ENCODE data around the gene YY2.
"Not testable (repeated sequence)": the region's sequence is repeated elsewhere in the genome, so short reads cannot be mapped to it uniquely, and the experiment has no call there.

YY2 gene

GRCh38 chrX:21855937-21856415, at the start of gene YY2:
Gene YY2, plus strand, starts transcription at chrX:21855987. Its CDS starts 498 bp downstream, at chrX:21856485.
- in situ Hi-C loops (cut with MboI; ENCODE audit: low pct_unique_long_range_greater_than_20kb, low sequenced_read_pairs, unreplicated experiment) = no loop called here
- no peak for TF ChIP-seq CTCF (IDR thresholded peaks at IDR 0.05; ENCODE audit: extremely low read depth, insufficient read depth, missing control alignments)
- no peak for DNase-seq (ENCODE audit: low spot score)

GRCh38 chrX:21806691-21807090, 49.1 kb upstream of the YY2 start:
- TF ChIP-seq CTCF (IDR thresholded peaks at IDR 0.05; ENCODE audit: extremely low read depth, insufficient read depth, missing control alignments) = no peak
- no peak for DNase-seq (ENCODE audit: low spot score)
- in situ Hi-C loops (cut with MboI; ENCODE audit: low pct_unique_long_range_greater_than_20kb, low sequenced_read_pairs, unreplicated experiment) = no loop called here

DNA sequence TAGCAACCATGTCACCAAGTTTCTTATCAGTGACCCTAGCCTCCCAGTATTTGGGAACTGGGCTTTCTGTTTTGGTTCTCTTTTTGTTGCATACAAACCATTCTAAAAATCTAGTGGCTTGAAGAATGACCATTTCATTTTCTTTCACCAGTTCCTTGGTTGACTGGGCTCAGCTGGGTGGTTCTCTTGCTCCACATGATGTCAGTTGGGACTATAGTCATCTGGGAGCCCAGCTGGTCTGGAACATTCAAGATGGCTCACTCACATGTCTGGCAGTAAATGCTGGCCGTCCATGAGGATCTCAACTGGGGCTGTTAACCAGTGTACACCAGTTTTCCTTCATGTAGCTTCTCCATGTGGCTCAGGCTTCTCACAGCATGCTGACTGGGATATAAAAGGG, 44.0 kb upstream of the YY2 start:
- TF ChIP-seq CTCF (IDR thresholded peaks at IDR 0.05; ENCODE audit: extremely low read depth, insufficient read depth, missing control alignments) = no peak
- in situ Hi-C loops (cut with MboI; ENCODE audit: low pct_unique_long_range_greater_than_20kb, low sequenced_read_pairs, unreplicated experiment) = no loop called here

DNA sequence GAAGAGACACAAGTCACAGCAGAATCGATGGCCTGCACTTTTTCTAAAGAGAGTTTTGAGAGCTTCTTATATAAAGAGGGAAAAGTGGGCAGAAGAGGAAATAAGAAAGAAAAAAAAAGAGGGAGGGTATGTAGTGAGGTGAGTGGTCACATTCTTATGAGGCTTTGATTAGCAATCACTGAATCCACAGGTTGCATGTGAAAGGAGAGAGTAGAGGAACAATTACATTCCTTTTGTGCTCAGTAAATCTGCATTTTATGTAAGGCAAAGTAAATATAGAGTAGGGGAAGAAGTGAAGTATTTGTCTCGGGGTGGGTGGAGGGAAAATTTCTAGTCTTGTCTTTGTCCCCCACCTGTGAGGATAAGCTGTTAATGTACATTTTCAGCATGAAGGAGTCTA, 43.2 kb upstream of the YY2 start:
- no peak for DNase-seq (ENCODE audit: low spot score)
- TF ChIP-seq CTCF (IDR thresholded peaks at IDR 0.05; ENCODE audit: extremely low read depth, insufficient read depth, missing control alignments) = no peak
- in situ Hi-C loops (cut with MboI; ENCODE audit: low pct_unique_long_range_greater_than_20kb, low sequenced_read_pairs, unreplicated experiment) = no loop called here

More for the DNA sequence above, 44.0 kb upstream of the YY2 start:
- no peak for DNase-seq (ENCODE audit: low spot score)

DNA sequence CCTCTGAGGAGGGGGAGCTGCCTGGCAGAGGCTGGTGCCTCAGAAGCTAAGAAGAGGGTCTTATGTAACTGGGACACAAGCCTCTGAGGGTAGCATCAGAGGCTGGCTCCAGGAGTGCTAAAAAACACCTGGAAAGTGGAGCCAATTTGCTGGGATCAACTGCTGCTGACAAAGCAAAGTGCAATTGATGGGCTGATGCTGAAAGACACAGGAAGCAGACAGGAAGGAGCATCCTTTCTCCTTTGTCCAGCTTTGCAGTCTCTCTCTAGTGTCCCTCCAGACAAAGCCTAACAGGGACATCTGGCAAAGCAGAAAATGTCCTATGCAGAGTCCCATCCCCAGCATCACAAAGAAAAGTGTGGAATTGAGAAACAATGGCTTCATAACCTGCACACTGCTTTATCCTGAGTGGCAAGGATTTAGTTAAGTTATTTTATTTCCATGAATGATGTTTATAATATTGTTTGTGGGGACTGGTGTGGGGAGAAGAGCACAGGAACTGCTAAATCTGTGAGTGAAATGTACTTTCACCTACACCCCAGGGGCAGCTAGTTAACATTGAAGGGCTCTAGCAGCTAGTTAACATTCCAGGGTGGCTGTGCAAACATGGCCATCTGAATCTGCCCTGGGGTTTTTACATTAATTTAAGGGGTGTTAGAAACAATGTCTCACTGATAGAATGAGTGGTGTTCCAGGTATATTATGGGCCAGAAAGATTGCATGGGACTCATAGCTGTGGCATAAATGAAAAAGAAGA, 42.0 kb upstream of the YY2 start:
- DNase-seq (ENCODE audit: low spot score) = no peak
- no peak for TF ChIP-seq CTCF (IDR thresholded peaks at IDR 0.05; ENCODE audit: extremely low read depth, insufficient read depth, missing control alignments)
- in situ Hi-C loops (cut with MboI; ENCODE audit: low pct_unique_long_range_greater_than_20kb, low sequenced_read_pairs, unreplicated experiment) = no loop called here

- no peak for TF ChIP-seq CTCF (IDR thresholded peaks at IDR 0.05; ENCODE audit: extremely low read depth, insufficient read depth, missing control alignments)
- in situ Hi-C loops (cut with MboI; ENCODE audit: low pct_unique_long_range_greater_than_20kb, low sequenced_read_pairs, unreplicated experiment) = no loop called here
- DNase-seq (ENCODE audit: low spot score) = no peak
These were observed 39.7 kb upstream of the YY2 start for GRCh38 chrX:21816136-21816535.

GRCh38 chrX:21820170-21820569, 35.6 kb upstream of the YY2 start:
- DNase-seq (ENCODE audit: low spot score); in situ Hi-C loops (cut with MboI; ENCODE audit: low pct_unique_long_range_greater_than_20kb, low sequenced_read_pairs, unreplicated experiment): not testable (repeated sequence)

All from GM13977 (cell line).